Kidney (tissue), 14 donors: ENCODE results near the gene TGFBR2. TPM values are rescaled to one million over a fixed set of nuclear protein-coding genes. Genes with fewer than 3 reads are reported as not detected.
"Not testable (repeated sequence)": the region's sequence is repeated elsewhere in the genome, so short reads cannot be mapped to it uniquely, and the experiment has no call there.

ENCODE experiments used
- DNase-seq, 5 donors: peaks; one replicate each; pipeline ENCODE4 v3.0.0-alpha.2; 2013 to 2020
- FAIRE-seq: peaks from 2 replicates; lab custom pipeline; 2012; peaks lifted over from hg19 to GRCh38; lab: Jason Lieb, UNC
- H3K27ac ChIP-seq, 2 donors: one replicate each; pipeline ENCODE4 v1.7.0; 2013; ENCODE audit warnings: low read depth in 2 of 2, low read length in 2 of 2, inconsistent platforms in 1 of 2
- H3K27me3 ChIP-seq: one replicate; pipeline ENCODE4 v1.7.1; 2013; ENCODE audit warnings: low read length, inconsistent platforms; ENCODE audit not compliant: control insufficient read depth, insufficient read depth
- H3K36me3 ChIP-seq, 3 donors: one replicate each; pipeline versions ENCODE4 v1.7.0 to v1.7.1; 2013; ENCODE audit warnings: low read length in 3 of 3, control low read depth in 1 of 3, inconsistent platforms in 1 of 3; ENCODE audit not compliant: insufficient read depth in 3 of 3, control insufficient read depth in 2 of 3
- H3K4me1 ChIP-seq, 3 donors: one replicate each; pipeline versions ENCODE4 v1.7.0 to v1.7.1; 2013; ENCODE audit warnings: low read length in 3 of 3, inconsistent platforms in 1 of 3, low read depth in 1 of 3; ENCODE audit not compliant: control insufficient read depth in 2 of 3, insufficient read depth in 2 of 3
- H3K4me3 ChIP-seq, 3 donors: one replicate each; pipeline versions ENCODE4 v1.7.0 to v1.8.1; 2013; ENCODE audit warnings: low read length in 3 of 3, control low read depth in 1 of 3, inconsistent platforms in 1 of 3
- H3K9ac ChIP-seq, 3 donors: one replicate each; pipeline versions ENCODE4 v1.7.0 to v1.7.1; 2013; ENCODE audit warnings: low read length in 3 of 3, control low read depth in 1 of 3, inconsistent platforms in 1 of 3
- H3K9me3 ChIP-seq, 3 donors: one replicate each; pipeline versions ENCODE4 v1.7.0 to v1.7.1; 2013; ENCODE audit warnings: low read length in 3 of 3, control low read depth in 1 of 3, inconsistent platforms in 1 of 3; ENCODE audit not compliant: control insufficient read depth in 2 of 3, insufficient read depth in 1 of 3
- intact Hi-C: fragments of 100-400 bp; cut with DNase I; formaldehyde crosslinking; loops from one replicate; pipeline ENCODE4 v1.11.1; 2022
- polyA plus RNA-seq: library from polyadenylated mRNA; stranded (reverse); fragments of 350-450 nt; fragmentation: Illumina TruSeq; extraction: RNeasy Lipid Tissue Mini Kit (QIAGEN cat#74804); gene quantifications from one replicate; pipeline ENCODE4 v1.2.3, GENCODE V29; 2014; ENCODE audit warnings: low read depth, low replicate concordance; ENCODE audit not compliant: insufficient read depth
- total RNA-seq: library from RNA; stranded (reverse); fragmentation: NEBNext Ultra II Directional; extraction: Animal tissue kit (Norgen Biotek cat#: 25700); gene quantifications from one replicate; pipeline ENCODE4 v1.2.1, GENCODE V29; 2021
- TF ChIP-seq, protein P1 (sequence below): IDR thresholded peaks from 3 replicates; pipeline ENCODE4 v1.5.1; 2012; ENCODE audit warnings: mild to moderate bottlenecking, moderate library complexity, borderline replicate concordance; ENCODE audit not compliant: insufficient read depth; ENCODE audit errors: extremely low read depth
- donor health status: control.
- donor health status: control.
- donor health status: control.
- donor health status: control.
- donor health status: control.
- donor health status: DM: yes; HTN: yes; CAD: no.
- donor health status: Normal renal cell carcinoma (clear cell type).

TGFBR2 gene
- total and polyA plus RNA-seq, 2 donors from 2014 or later, result 81.8 to 243 TPM

DNA sequence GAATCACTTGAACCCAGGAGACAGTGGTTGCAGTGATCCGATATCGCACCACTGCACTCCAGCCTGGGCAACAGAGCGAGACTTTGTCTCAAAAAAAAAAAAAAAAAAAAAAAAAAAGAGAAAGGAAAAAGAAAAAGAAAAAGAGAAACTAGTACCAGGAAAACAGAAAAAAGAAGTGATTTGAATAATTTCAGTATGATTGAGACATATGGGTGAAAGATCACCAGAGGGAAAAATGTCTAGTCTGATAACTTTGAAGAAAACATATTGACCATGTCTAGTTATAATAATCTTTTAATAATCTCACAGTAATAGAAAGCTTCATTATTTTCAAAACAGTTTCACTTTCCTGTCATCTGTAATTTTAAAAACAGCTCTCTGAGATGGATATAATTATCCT is 16.4 kb downstream of the TGFBR2 start:
- H3K9me3 ChIP-seq, result no peaks in the 10 kb centered on the region
- H3K27me3 ChIP-seq, result no peaks in the 10 kb centered on the region
- TF ChIP-seq, protein P1, sequence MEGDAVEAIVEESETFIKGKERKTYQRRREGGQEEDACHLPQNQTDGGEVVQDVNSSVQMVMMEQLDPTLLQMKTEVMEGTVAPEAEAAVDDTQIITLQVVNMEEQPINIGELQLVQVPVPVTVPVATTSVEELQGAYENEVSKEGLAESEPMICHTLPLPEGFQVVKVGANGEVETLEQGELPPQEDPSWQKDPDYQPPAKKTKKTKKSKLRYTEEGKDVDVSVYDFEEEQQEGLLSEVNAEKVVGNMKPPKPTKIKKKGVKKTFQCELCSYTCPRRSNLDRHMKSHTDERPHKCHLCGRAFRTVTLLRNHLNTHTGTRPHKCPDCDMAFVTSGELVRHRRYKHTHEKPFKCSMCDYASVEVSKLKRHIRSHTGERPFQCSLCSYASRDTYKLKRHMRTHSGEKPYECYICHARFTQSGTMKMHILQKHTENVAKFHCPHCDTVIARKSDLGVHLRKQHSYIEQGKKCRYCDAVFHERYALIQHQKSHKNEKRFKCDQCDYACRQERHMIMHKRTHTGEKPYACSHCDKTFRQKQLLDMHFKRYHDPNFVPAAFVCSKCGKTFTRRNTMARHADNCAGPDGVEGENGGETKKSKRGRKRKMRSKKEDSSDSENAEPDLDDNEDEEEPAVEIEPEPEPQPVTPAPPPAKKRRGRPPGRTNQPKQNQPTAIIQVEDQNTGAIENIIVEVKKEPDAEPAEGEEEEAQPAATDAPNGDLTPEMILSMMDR, result no peak
- no peak overlapping the region for H3K9ac ChIP-seq
- H3K27ac ChIP-seq, result no peak overlapping the region
- intact Hi-C loops, result no loop called here
- H3K4me3 ChIP-seq, result no peak overlapping the region
- FAIRE-seq (peak; percentile 41), DNase-seq (no peak)
- H3K4me1 ChIP-seq, result peaks cover 0 to 20% (median 11%) of the 10 kb centered on the region in 3 donors
- H3K36me3 ChIP-seq, result no peaks in the 10 kb centered on the region

DNA sequence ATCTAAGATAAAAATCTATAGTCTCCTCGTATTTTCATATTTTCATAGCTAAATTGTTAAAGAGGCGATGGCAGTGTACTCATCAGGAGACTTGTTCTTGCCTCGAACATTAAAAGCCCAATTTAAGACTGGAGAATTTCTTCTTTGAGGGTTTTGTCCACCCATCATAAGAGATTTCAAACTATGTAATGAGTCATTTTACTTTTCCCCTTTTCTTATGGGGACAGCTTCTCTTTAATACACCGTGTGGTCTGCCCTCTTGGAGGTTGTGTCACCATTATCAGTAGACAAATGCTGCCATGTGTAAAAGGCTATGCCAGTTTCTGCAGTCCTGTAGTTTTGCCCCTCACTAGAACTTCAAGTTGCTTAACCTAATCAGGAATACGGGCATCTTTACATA is 16.9 kb downstream of the TGFBR2 start:
- TF ChIP-seq, protein P1, result no peak
- Histone ChIP-seq H3K4me1 (peaks cover 0 to 20% (median 11%) of the 10 kb centered on the region in 3 donors), H3K36me3 (no peaks in the 10 kb centered on the region), H3K9ac (no peak overlapping the region), H3K27ac (no peak overlapping the region), H3K27me3 (no peaks in the 10 kb centered on the region), H3K9me3 (no peaks in the 10 kb centered on the region), H3K4me3 (no peak overlapping the region)
- FAIRE-seq (no peak), DNase-seq (no peak)
- intact Hi-C loops, result no loop called here

- H3K4me1 ChIP-seq, result peaks cover 0 to 29% (median 22%) of the 10 kb centered on the region in 3 donors
- DNase-seq, H3K36me3 ChIP-seq, H3K27ac ChIP-seq, H3K9ac ChIP-seq, FAIRE-seq, H3K27me3 ChIP-seq, H3K9me3 ChIP-seq, H3K4me3 ChIP-seq, intact Hi-C loops: not testable (repeated sequence)
These were observed 18.1 kb downstream of the TGFBR2 start for GRCh38 chr3:30624480-30624879.

DNA sequence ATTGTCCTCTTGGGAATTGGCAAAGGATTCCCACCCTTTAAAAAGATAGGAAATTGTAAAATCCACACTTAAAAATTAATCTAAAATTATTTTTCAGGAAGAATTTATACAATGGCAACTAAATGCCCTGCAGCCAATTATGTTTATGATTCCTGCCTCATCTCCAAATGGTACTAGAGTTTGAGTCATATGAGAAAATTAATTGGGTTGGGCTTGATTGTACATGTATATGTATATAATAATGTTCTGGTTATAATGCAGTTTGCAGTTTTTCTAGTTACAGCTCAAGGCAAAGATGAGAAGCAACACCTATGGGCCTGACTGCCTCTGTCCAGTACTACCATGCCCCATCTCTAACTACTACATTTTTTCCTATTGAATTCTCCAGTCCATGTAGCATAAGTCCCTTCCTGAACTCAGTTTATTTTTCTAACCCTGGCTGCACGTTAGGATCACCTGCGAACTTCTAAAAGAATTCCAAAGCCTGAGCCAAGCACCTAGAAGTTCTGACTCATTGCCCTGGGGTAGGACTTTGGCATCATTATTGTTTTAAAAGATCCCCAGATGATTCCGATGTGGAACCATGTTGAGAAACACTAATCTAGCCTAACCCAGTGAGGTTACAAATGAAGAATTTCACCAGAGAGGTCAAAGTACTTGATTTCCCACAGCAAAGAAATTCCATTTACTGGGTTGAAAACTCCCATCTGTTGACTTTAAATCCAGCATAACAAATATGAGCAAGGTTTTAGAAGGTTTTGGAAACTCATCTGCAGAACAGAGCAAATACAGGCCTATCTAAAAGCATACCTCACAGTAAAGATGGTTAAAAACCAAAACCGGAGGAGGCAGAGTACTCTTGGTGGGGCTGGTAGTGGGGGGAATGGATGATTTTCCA is 19.4 kb downstream of the TGFBR2 start:
- Histone ChIP-seq H3K4me3 (no peak overlapping the region), H3K9ac (no peak overlapping the region), H3K36me3 (no peaks in the 10 kb centered on the region), H3K9me3 (no peaks in the 10 kb centered on the region), H3K27me3 (no peaks in the 10 kb centered on the region), H3K27ac (peak overlapping the region; percentile 77 to 85), H3K4me1 (peaks cover 0 to 40% (median 27%) of the 10 kb centered on the region in 3 donors)
- FAIRE-seq, result no peak
- no peak for DNase-seq
- TF ChIP-seq, protein P1, result no peak
- intact Hi-C loops, result no loop called here
